Uterus (tissue), 4 donors: ENCODE data around the gene SLC27A2. TPM values are rescaled to one million over a fixed set of nuclear protein-coding genes. Genes with fewer than 3 reads are reported as not detected.
"Not testable (repeated sequence)": the region's sequence is repeated elsewhere in the genome, so short reads cannot be mapped to it uniquely, and the experiment has no call there.

Experiments used
- DNase-seq, 2 donors: peaks; one replicate each; pipeline ENCODE4 v3.0.0-alpha.2; 2019 to 2020
- H3K27ac ChIP-seq, 2 donors: fragments of 200-600 bp; sonication (generic); 1 replicate in 1 of 2; 2 replicates in 1 of 2; pipeline ENCODE4 v1.5.1; 2016 to 2018
- H3K27me3 ChIP-seq, 2 donors: fragments of 200-600 bp; sonication (generic); one replicate each; pipeline ENCODE4 v1.5.1; 2018 to 2019; ENCODE audit warnings: control low read depth in 1 of 2
- H3K36me3 ChIP-seq, 2 donors: fragments of 200-600 bp; sonication (generic); one replicate each; pipeline ENCODE4 v1.5.1; 2019; ENCODE audit warnings: control low read depth in 1 of 2
- H3K4me1 ChIP-seq, 2 donors: fragments of 200-600 bp; sonication (generic); one replicate each; pipeline ENCODE4 v1.5.1; 2018 to 2019; ENCODE audit warnings: control low read depth in 1 of 2
- H3K4me3 ChIP-seq, 2 donors: fragments of 200-600 bp; sonication (generic); 1 replicate in 1 of 2; 2 replicates in 1 of 2; pipeline ENCODE4 v1.5.1; 2018 to 2019; ENCODE audit warnings: mild to moderate bottlenecking in 1 of 2
- H3K9me3 ChIP-seq, 2 donors: fragments of 200-600 bp; sonication (generic); one replicate each; pipeline ENCODE4 v1.5.1; 2019; ENCODE audit warnings: control low read depth in 1 of 2
- CTCF ChIP-seq, 4 experiments: fragments of 200-600 bp in 2 of 4; fragments of 450-650 bp in 2 of 4; sonication (generic) in 2 of 4; IDR thresholded peaks; one replicate each; pipeline ENCODE4 v1.5.1; 2016 to 2019; ENCODE audit warnings: antibody characterized with exemption in 4 of 4, mild to moderate bottlenecking in 2 of 4, moderate library complexity in 1 of 4
- POLR2A ChIP-seq, 2 donors: fragments of 450-650 bp; IDR thresholded peaks; one replicate each; pipeline ENCODE4 v1.6.1; 2016; ENCODE audit warnings: antibody characterized with exemption in 2 of 2, mild to moderate bottlenecking in 1 of 2, moderate library complexity in 1 of 2
- intact Hi-C: fragments of 100-400 bp; cut with DNase I; formaldehyde crosslinking; loops from one replicate; pipeline ENCODE4 v1.15.1; 2023; ENCODE audit warnings: low total_unique reads
- total RNA-seq, 4 donors: library from RNA; depleted of rRNA in 3 of 4; stranded (reverse); fragments of >200 nt in 3 of 4; gene quantifications; one replicate each; pipeline versions ENCODE4 v1.1.0 to v1.2.4, GENCODE V29; 2014 to 2023
- donor health status: DM: yes; HTN: yes; CAD: no.

Gene SLC27A2
- total RNA-seq, 4 donors from 2014 or later = 0.27 to 1.7 TPM; not detected in 2

DNA sequence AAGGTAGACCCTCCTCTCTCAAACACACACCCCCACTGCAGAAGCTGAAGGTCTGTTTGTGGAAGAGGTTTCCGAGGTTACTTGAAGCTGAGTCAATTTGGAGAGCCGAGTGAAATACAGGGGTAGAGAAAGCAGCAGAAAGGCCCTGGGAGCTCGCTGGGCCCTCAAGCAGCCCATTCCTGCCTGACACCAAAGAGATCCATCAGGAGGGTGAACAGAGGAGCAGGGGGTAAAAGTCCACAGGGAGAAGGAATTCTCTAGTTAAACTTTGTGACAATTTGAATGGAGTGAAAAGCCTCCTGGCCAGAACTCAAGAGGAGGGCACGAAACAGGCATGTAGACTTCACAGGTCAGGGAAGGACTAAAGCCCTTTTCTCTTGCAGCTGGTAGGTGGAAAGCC is 13.6 kb upstream of the SLC27A2 start:
- TF ChIP-seq POLR2A (IDR thresholded peaks at IDR 0.05) (no peak), CTCF (IDR thresholded peaks at IDR 0.05) (no peak)
- H3K27me3 ChIP-seq = no peaks in the 10 kb centered on the region
- intact Hi-C loops = no loop called here

DNA sequence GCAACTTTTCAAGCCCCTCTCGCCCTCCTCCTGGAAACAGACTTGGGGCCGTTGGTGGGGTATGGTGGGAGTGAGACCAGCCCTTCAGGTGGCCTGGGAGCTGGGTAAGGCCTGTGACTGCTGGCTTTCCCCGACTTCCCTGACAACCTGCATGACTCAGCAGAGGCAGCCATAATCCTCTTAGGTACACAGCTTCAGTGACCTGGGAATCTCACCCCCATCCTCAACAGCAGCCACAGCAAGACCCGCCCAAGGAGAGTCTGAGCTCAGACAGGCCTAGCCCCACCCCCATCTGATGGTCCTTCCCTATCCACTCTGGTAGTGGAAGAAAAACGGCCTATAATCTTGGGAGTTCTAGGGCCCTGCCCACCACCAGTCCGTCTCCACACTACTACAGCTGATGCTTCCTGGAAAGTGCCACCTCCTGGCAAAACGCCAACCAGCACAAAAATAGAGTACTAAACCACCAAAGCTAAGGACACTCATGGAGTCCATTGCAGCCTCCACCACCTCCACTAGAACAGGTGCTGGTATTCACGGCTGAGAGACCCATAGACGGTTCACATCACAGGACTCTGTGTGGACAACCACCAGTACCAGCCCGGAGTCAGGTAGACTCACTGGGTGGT is 13.1 kb upstream of the SLC27A2 start:
- TF ChIP-seq POLR2A (IDR thresholded peaks at IDR 0.05) (no peak), CTCF (IDR thresholded peaks at IDR 0.05) (no peak)
- DNase-seq = no peak
- Histone ChIP-seq H3K4me3 (no peak overlapping the region), H3K36me3 (no peaks in the 10 kb centered on the region), H3K4me1 (no peaks in the 10 kb centered on the region), H3K9me3 (no peaks in the 10 kb centered on the region), H3K27me3 (no peaks in the 10 kb centered on the region), H3K27ac (no peak overlapping the region)
- intact Hi-C loops = no loop called here

More for the DNA sequence above, 13.6 kb upstream of the SLC27A2 start:
- H3K9me3 ChIP-seq = no peaks in the 10 kb centered on the region
- no peaks in the 10 kb centered on the region for H3K36me3 ChIP-seq
- no peak overlapping the region for H3K27ac ChIP-seq
- no peaks in the 10 kb centered on the region for H3K4me1 ChIP-seq
- no peak for DNase-seq
- H3K4me3 ChIP-seq = no peak overlapping the region

GRCh38 chr15:50172360-50172895 is 9.6 kb upstream of the SLC27A2 start:
- H3K4me1 ChIP-seq, H3K36me3 ChIP-seq, H3K27ac ChIP-seq, DNase-seq, H3K9me3 ChIP-seq, H3K27me3 ChIP-seq, intact Hi-C loops, H3K4me3 ChIP-seq: not testable (repeated sequence)

GRCh38 chr15:50176869-50177268 is 5.1 kb upstream of the SLC27A2 start:
- Histone ChIP-seq H3K9me3 (no peaks in the 10 kb centered on the region), H3K4me1 (no peaks in the 10 kb centered on the region), H3K27ac (no peak overlapping the region), H3K27me3 (no peaks in the 10 kb centered on the region), H3K36me3 (no peaks in the 10 kb centered on the region), H3K4me3 (no peak overlapping the region)
- TF ChIP-seq POLR2A (IDR thresholded peaks at IDR 0.05) (no peak), CTCF (IDR thresholded peaks at IDR 0.05) (no peak)
- no peak for DNase-seq
- intact Hi-C loops = no loop called here

DNA sequence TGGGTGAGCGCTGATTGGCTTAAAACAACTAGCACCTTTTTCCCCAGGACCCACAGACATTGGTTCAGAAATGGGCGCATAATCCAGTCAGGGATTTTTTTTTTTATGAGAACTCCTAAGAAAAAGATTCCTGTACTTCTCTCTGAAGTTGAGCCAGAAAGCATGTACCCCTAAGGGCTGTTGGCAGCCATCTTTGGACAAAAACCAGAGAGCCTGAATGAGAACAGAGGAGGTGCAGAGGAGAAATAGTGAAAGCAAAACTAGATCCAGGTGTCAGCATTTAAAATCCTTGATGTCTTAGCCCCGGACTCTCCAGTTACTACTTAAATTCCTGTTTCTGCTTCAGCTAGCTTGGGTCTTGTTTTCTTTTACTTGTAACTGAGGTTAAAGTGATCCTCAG is 1.9 kb upstream of the SLC27A2 start:
- no peak overlapping the region for H3K27ac ChIP-seq
- no peaks in the 10 kb centered on the region for H3K4me1 ChIP-seq
- intact Hi-C loops = no loop called here
- no peaks in the 10 kb centered on the region for H3K36me3 ChIP-seq
- no peak overlapping the region for H3K4me3 ChIP-seq
- no peaks in the 10 kb centered on the region for H3K27me3 ChIP-seq
- H3K9me3 ChIP-seq = no peaks in the 10 kb centered on the region
- DNase-seq = no peak
- no peak for TF ChIP-seq POLR2A (IDR thresholded peaks at IDR 0.05)
- no peak for TF ChIP-seq CTCF (IDR thresholded peaks at IDR 0.05)
